Measurements from ENCODE around the gene NUPR2. TPM values are rescaled to one million over a fixed set of nuclear protein-coding genes. Genes with fewer than 3 reads are reported as not detected.

The NUPR2 gene
- total RNA-seq, 4 donors from 2014 or later: 2.0 to 2.4 TPM; not detected in 2

Other genes with a start within 250 kb of the NUPR2 start
- 10 to 100 TPM in 1 of 4 donors, 1 to 10 TPM in 2, under 1 TPM in 1; 0.75 to 24.9 (median 4.6) TPM for gene ZNF713, start 229.0 kb downstream of the NUPR2 start, total RNA-seq
- 10 to 100 TPM in 1 of 4 donors, 1 to 10 TPM in 3; 1.1 to 11.5 (median 4.5) TPM for gene MRPS17, start 164.5 kb downstream of the NUPR2 start, total RNA-seq
- gene NIPSNAP2, start 151.8 kb downstream of the NUPR2 start, total RNA-seq: 100 to 1,000 TPM in 1 of 4 donors, 10 to 100 TPM in 3; 56.9 to 107 (median 84.1) TPM
- 10 to 100 TPM in 2 of 4 donors, 1 to 10 TPM in 2; 8.9 to 15.1 (median 10.0) TPM for gene PSPH, start 65.0 kb downstream of the NUPR2 start, total RNA-seq
- 10 to 100 TPM; 47.9 to 92.9 (median 70.9) TPM for gene CCT6A, start 64.7 kb downstream of the NUPR2 start, total RNA-seq
- gene SUMF2, start 52.1 kb downstream of the NUPR2 start, total RNA-seq: 100 to 1,000 TPM in 3 of 4 donors, 10 to 100 TPM in 1; 93.4 to 481 (median 127) TPM
- 1 to 10 TPM in 3 of 4 donors, not detected in 1; 1.2 to 9.7 (median 1.6) TPM for gene PHKG1, start 23.5 kb downstream of the NUPR2 start, total RNA-seq
- gene CHCHD2, start 9.9 kb downstream of the NUPR2 start, total RNA-seq: 100 to 1,000 TPM in 3 of 4 donors, 10 to 100 TPM in 1; 99.9 to 395 (median 254) TPM

Measured in transverse colon (tissue), 4 donors.